Neural progenitor cell (in vitro differentiated cells): ENCODE results near the gene NSUN2.

ENCODE experiments used
- EZH2 ChIP-seq: fragments of 200-600 bp; sonication (generic); IDR thresholded peaks from 2 replicates; pipeline ENCODE4 v1.6.1; 2017; ENCODE audit warnings: antibody characterized with exemption, mild to moderate bottlenecking, moderate library complexity
- TF ChIP-seq, protein P1 (sequence below): fragments of 200-600 bp; sonication (generic); IDR thresholded peaks from 2 replicates; pipeline ENCODE4 v1.5.1; 2017; ENCODE audit warnings: antibody characterized with exemption, mild to moderate bottlenecking

DNA sequence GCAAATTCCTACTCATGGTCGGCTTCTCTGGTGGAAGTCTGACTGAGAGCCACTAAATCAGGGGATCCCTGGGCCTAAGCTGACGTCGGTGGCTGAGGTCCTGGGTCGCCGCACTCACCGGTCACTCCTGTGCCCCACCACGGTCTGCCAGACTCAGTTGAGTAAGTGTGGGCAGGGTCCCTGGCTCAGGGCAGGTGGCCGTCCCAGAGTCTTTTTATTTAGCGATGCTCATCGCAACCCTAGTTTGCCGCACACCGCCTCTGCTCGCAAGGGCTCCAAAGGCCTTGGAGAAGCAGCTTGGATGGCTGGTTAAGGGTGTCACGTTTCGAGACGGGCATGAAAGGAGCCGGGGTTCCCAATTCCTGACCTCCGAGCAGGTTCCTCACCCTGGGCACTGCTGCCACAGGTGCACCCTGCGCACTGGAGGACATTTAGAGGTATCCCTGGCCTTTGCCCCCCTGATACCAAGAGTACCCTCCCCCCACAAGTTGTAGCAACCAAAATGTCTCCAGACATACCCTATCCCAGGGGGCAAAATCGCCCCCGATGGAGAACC is 59.9 kb downstream of the NSUN2 start:
- TF ChIP-seq, protein P1, sequence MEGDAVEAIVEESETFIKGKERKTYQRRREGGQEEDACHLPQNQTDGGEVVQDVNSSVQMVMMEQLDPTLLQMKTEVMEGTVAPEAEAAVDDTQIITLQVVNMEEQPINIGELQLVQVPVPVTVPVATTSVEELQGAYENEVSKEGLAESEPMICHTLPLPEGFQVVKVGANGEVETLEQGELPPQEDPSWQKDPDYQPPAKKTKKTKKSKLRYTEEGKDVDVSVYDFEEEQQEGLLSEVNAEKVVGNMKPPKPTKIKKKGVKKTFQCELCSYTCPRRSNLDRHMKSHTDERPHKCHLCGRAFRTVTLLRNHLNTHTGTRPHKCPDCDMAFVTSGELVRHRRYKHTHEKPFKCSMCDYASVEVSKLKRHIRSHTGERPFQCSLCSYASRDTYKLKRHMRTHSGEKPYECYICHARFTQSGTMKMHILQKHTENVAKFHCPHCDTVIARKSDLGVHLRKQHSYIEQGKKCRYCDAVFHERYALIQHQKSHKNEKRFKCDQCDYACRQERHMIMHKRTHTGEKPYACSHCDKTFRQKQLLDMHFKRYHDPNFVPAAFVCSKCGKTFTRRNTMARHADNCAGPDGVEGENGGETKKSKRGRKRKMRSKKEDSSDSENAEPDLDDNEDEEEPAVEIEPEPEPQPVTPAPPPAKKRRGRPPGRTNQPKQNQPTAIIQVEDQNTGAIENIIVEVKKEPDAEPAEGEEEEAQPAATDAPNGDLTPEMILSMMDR = no peak
- TF ChIP-seq EZH2 = no peak
